IMR-90 (cell line): Measurements from ENCODE around the gene RPS27L. TPM values are rescaled to one million over a fixed set of nuclear protein-coding genes. Genes with fewer than 3 reads are reported as not detected.

Experiments
- ATAC-seq: fragments of 200-7000 bp; cut with Tn5 transposase; 2 replicates; pipeline ENCODE4 v1.9.1; 2020; ENCODE audit warnings: low read depth, mild to moderate bottlenecking, moderate library complexity
- BruUV-seq: library from RNA; stranded (reverse); fragments of 400-500 nt; replicated peaks from 2 replicates; lab custom pipeline; 2021; lab: Mats Ljungman, UMichigan
- CTCF ChIA-PET: fragments of 300-600 bp; formaldehyde crosslinking; extraction: SDS; loops from one replicate; lab custom pipeline; 2021; ENCODE audit warnings: antibody characterized with exemption; lab: Yijun Ruan, JAX
- POLR2A ChIA-PET: fragments of 300-600 bp; sonication (Branson Sonifier 250); formaldehyde crosslinking; loops from one replicate; lab custom pipeline; 2022; ENCODE audit warnings: antibody characterized with exemption; ENCODE audit not compliant: unreplicated experiment; lab: Charles Lee
- DNase-seq: peaks from one replicate; pipeline ENCODE4 v3.0.0; 2013
- H2AFZ ChIP-seq: replicated peaks from 2 replicates; pipeline ENCODE3; 2013; ENCODE audit warnings: low read length, mild to moderate bottlenecking; ENCODE audit not compliant: poor library complexity
- H2AK5ac ChIP-seq: 2 replicates; pipeline ENCODE4 v1.6.1; 2013; ENCODE audit warnings: low read depth, low read length, inconsistent platforms
- H2AK9ac ChIP-seq: replicated peaks from 2 replicates; pipeline ENCODE3; 2013; ENCODE audit warnings: mild to moderate bottlenecking, low read depth, low read length, moderate library complexity; ENCODE audit not compliant: poor library complexity
- H2BK120ac ChIP-seq: 2 replicates; pipeline ENCODE4 v1.6.1; 2013; ENCODE audit warnings: low read depth, low read length, inconsistent platforms
- H2BK15ac ChIP-seq: 3 replicates; pipeline ENCODE4 v1.6.1; 2013; ENCODE audit warnings: low read depth, low read length, inconsistent platforms
- H2BK20ac ChIP-seq: 2 replicates; pipeline ENCODE4 v1.6.1; 2013; ENCODE audit warnings: low read depth, mild to moderate bottlenecking, inconsistent platforms, low read length, moderate library complexity
- H2BK5ac ChIP-seq: 2 replicates; pipeline ENCODE4 v1.6.1; 2013; ENCODE audit warnings: mild to moderate bottlenecking, low read depth, low read length, inconsistent platforms; ENCODE audit not compliant: poor library complexity, severe bottlenecking
- H3K14ac ChIP-seq: replicated peaks from 2 replicates; pipeline ENCODE4 v1.6.1; 2013; ENCODE audit warnings: low read depth, low read length, inconsistent platforms
- H3K18ac ChIP-seq: 2 replicates; pipeline ENCODE4 v1.6.1; 2013; ENCODE audit warnings: low read depth, low read length, control low read depth
- H3K23ac ChIP-seq: 2 replicates; pipeline ENCODE4 v1.6.1; 2013; ENCODE audit warnings: low read depth, low read length, inconsistent platforms
- H3K27ac ChIP-seq: 2 replicates; pipeline ENCODE4 v1.5.1; 2013; ENCODE audit warnings: mild to moderate bottlenecking, control low read depth, low read length; ENCODE audit not compliant: insufficient read depth
- H3K27me3 ChIP-seq: 2 replicates; pipeline ENCODE4 v1.6.1; 2013; ENCODE audit warnings: low read length; ENCODE audit not compliant: control insufficient read depth, insufficient read depth
- H3K36me3 ChIP-seq: 2 replicates; pipeline ENCODE4 v1.6.1; 2013; ENCODE audit warnings: low read length, mixed read lengths; ENCODE audit not compliant: control insufficient read depth, insufficient read depth
- H3K4ac ChIP-seq: 2 replicates; pipeline ENCODE4 v1.6.1; 2013; ENCODE audit warnings: low read depth, low read length, inconsistent platforms
- H3K4me1 ChIP-seq: 2 replicates; pipeline ENCODE4 v1.6.1; 2013; ENCODE audit warnings: low read length, mixed read lengths; ENCODE audit not compliant: control insufficient read depth, insufficient read depth
- H3K4me2 ChIP-seq: 2 replicates; pipeline ENCODE4 v1.6.1; 2013; ENCODE audit warnings: low read depth, mild to moderate bottlenecking, control low read depth, low read length, moderate library complexity
- H3K4me3 ChIP-seq: 2 replicates; pipeline ENCODE4 v1.5.1; 2013; ENCODE audit warnings: low read depth, mild to moderate bottlenecking, control low read depth, low read length, moderate library complexity; ENCODE audit not compliant: insufficient read depth
- H3K56ac ChIP-seq: 2 replicates; pipeline ENCODE4 v1.6.1; 2013; ENCODE audit warnings: low read length, inconsistent platforms; ENCODE audit not compliant: insufficient read depth; ENCODE audit errors: extremely low read depth
- H3K79me1 ChIP-seq, 2 experiments: 2 replicates each; pipeline ENCODE4 v1.6.1; 2013; ENCODE audit warnings: low read length in 2 of 2, inconsistent platforms in 1 of 2, low read depth in 1 of 2
- H3K9ac ChIP-seq: 2 replicates; pipeline ENCODE4 v1.6.1; 2013; ENCODE audit warnings: low read depth, low read length, control low read depth
- H3K9me1 ChIP-seq: 2 replicates; pipeline ENCODE4 v1.6.1; 2013; ENCODE audit warnings: low read length, inconsistent platforms; ENCODE audit not compliant: insufficient read depth
- H3K9me3 ChIP-seq: 2 replicates; pipeline ENCODE4 v1.6.1; 2013; ENCODE audit warnings: low read length; ENCODE audit not compliant: control insufficient read depth, insufficient read depth
- H4K20me1 ChIP-seq: 2 replicates; pipeline ENCODE4 v1.6.1; 2013; ENCODE audit warnings: low read length, inconsistent platforms; ENCODE audit not compliant: insufficient read depth
- H4K5ac ChIP-seq: 2 replicates; pipeline ENCODE4 v1.6.1; 2013; ENCODE audit warnings: mild to moderate bottlenecking, low read depth, low read length, control low read depth
- H4K8ac ChIP-seq, 2 experiments: 2 replicates each; pipeline ENCODE4 v1.6.1; 2013; ENCODE audit warnings: low read depth in 2 of 2, low read length in 2 of 2, control low read depth in 1 of 2, inconsistent platforms in 1 of 2
- H4K91ac ChIP-seq: 2 replicates; pipeline ENCODE4 v1.6.1; 2013; ENCODE audit warnings: low read depth, low read length, inconsistent platforms; ENCODE audit not compliant: insufficient read depth
- BHLHE40 ChIP-seq: fragments of 150-350 bp; IDR thresholded peaks from 2 replicates; pipeline ENCODE4 v1.6.1; 2016; ENCODE audit warnings: mild to moderate bottlenecking, low read depth, low read length
- CEBPB ChIP-seq: IDR thresholded peaks from 2 replicates; pipeline ENCODE4 v1.6.1; 2012; ENCODE audit warnings: low read depth, low read length, improper control_type of control experiment
- CHD1 ChIP-seq: IDR thresholded peaks from 2 replicates; pipeline ENCODE4 v1.6.1; 2012; ENCODE audit warnings: low read depth, low read length, improper control_type of control experiment
- CTCF ChIP-seq: conservative IDR thresholded peaks from 2 replicates; pipeline ENCODE4 v1.5.1; 2012; ENCODE audit warnings: mild to moderate bottlenecking, low read depth, low read length, improper control_type of control experiment
- ELK1 ChIP-seq: fragments of 150-350 bp; IDR thresholded peaks from 2 replicates; pipeline ENCODE4 v1.6.1; 2016; ENCODE audit warnings: low read depth, mild to moderate bottlenecking, low read length, moderate library complexity, borderline replicate concordance
- FOS ChIP-seq: fragments of 150-350 bp; IDR thresholded peaks from 2 replicates; pipeline ENCODE4 v1.6.1; 2016; ENCODE audit warnings: low read depth, low read length
- MAFK ChIP-seq: IDR thresholded peaks from 2 replicates; pipeline ENCODE4 v1.6.1; 2012; ENCODE audit warnings: low read depth, low read length, improper control_type of control experiment
- MAZ ChIP-seq: IDR thresholded peaks from 2 replicates; pipeline ENCODE4 v1.6.1; 2012; ENCODE audit warnings: low read depth, mild to moderate bottlenecking, low read length, improper control_type of control experiment, moderate library complexity, borderline replicate concordance
- NFE2L2 ChIP-seq: fragments of 150-350 bp; IDR thresholded peaks from 2 replicates; pipeline ENCODE4 v1.6.1; 2016; ENCODE audit warnings: low read depth, mild to moderate bottlenecking, low read length
- POLR2A ChIP-seq: IDR thresholded peaks from 2 replicates; pipeline ENCODE4 v1.6.1; 2012; ENCODE audit warnings: mild to moderate bottlenecking, low read depth, low read length
- RAD21 ChIP-seq: IDR thresholded peaks from 2 replicates; pipeline ENCODE4 v1.6.1; 2012; ENCODE audit warnings: low read length, improper control_type of control experiment
- RFX5 ChIP-seq: IDR thresholded peaks from 2 replicates; pipeline ENCODE4 v1.8.0; 2012; ENCODE audit warnings: low read depth, mild to moderate bottlenecking, low read length, moderate library complexity
- SMC3 ChIP-seq: fragments of 150-350 bp; IDR thresholded peaks from 2 replicates; pipeline ENCODE4 v1.6.1; 2016; ENCODE audit warnings: low read depth, mild to moderate bottlenecking, antibody characterized with exemption, low read length, moderate library complexity
- USF2 ChIP-seq: fragments of 150-350 bp; IDR thresholded peaks from 2 replicates; pipeline ENCODE4 v1.6.1; 2017; ENCODE audit warnings: mild to moderate bottlenecking, antibody characterized with exemption, low read length, low read depth
- WGBS, 2 experiments: methylation state at CpG; one replicate each; pipeline versions ENCODE4 v1.1.5 to v1.1.7; 2013; ENCODE audit warnings: missing lambda C conversion rate in 2 of 2; ENCODE audit not compliant: insufficient read length in 1 of 2; ENCODE audit errors: extremely low coverage in 2 of 2; 5-methylcytosine and 5-hydroxymethylcytosine counted together
- dilution Hi-C: fragments of 300-500 bp; cut with HindIII; formaldehyde crosslinking; loops from one replicate; pipeline ENCODE4 v1.14.3; 2018; ENCODE audit warnings: low sequenced_read_pairs; ENCODE audit not compliant: unreplicated experiment
- in situ Hi-C: fragments of 300-500 bp; cut with MboI; formaldehyde crosslinking; loops from 3 replicates; pipeline ENCODE4 v1.14.3; 2019; ENCODE audit warnings: low sequenced_read_pairs, inconsistent platforms, mixed read lengths
- intact Hi-C: fragments of 100-400 bp; cut with micrococcal nuclease; formaldehyde crosslinking; loops from 2 replicates; pipeline ENCODE4 v1.10.0; 2022
- polyA plus RNA-seq, 3 experiments: library from polyadenylated mRNA; depleted of rRNA; stranded (reverse); fragments of >200 nt; gene quantifications; 2 replicates each; pipeline ENCODE4 v1.2.3, GENCODE V29; 2012; ENCODE audit warnings: low replicate concordance in 1 of 3
- total RNA-seq: library from RNA; depleted of rRNA; stranded (reverse); fragments of >200 nt; gene quantifications from 2 replicates; pipeline ENCODE4 v1.2.3, GENCODE V29; 2012

The RPS27L gene
- total and polyA plus RNA-seq, 2 of the 4 experiments (the other 2 are of a cell fraction), result 53.1 to 302 TPM

GRCh38 chr15:63157891-63158431, 684 bp upstream of the RPS27L start:
- H3K4me3 ChIP-seq, result peak overlapping the region; percentile 97
- no peak overlapping the region for H2BK20ac ChIP-seq
- peak; percentile 85 for DNase-seq
- H3K23ac ChIP-seq, result peak overlapping the region; percentile 92
- no peaks in the 10 kb centered on the region for H4K20me1 ChIP-seq
- CTCF ChIA-PET, result interaction anchor here (0.6 kb wide), 1 partner anchor 99 kb away, joined by 5 read pairs; no protein-coding TSS in a partner anchor
- H3K79me1 ChIP-seq, result peaks cover 5 to 29% of the 10 kb centered on the region in 2 experiments
- POLR2A ChIA-PET, result interaction anchor here (0.6 to 0.8 kb wide), 3 partner anchors 70 to 294 kb away, joined by 4 to 9 read pairs (median 4); no protein-coding TSS in a partner anchor
- 0 out of 2 replicates have a peak, but pooled peaks cover 3% of the 10 kb centered on the region for H3K9me1 ChIP-seq
- peak overlapping the region; percentile 94 for H2AFZ ChIP-seq
- H3K56ac ChIP-seq, result peak overlapping the region; percentile 91
- H3K36me3 ChIP-seq, result peaks cover 6% of the 10 kb centered on the region
- intact Hi-C loops (loop anchor here (2.0 to 5.0 kb wide), 6 partner anchors 34 to 245 kb away; partner anchors contain the start of gene APH1B), dilution Hi-C loops (no loop called here), in situ Hi-C loops (loop anchor here (25.0 kb wide), 1 partner anchor 254 kb away; no protein-coding TSS in a partner anchor)
- peak overlapping the region; percentile 95 for H3K27ac ChIP-seq
- peak overlapping the region; percentile 90 for H3K14ac ChIP-seq
- BruUV-seq, result TSS peak; percentile 83
- peak overlapping the region; percentile 100 for H2AK9ac ChIP-seq
- H3K9me3 ChIP-seq, result no peaks in the 10 kb centered on the region
- H2AK5ac ChIP-seq, result peak overlapping the region; percentile 61; the same call in 1 of the 2 replicates
- ATAC-seq, result peak; percentile 77
- peak overlapping the region; percentile 56 for H3K18ac ChIP-seq
- H2BK15ac ChIP-seq, result peak overlapping the region; percentile 53; the same call in 1 of the 3 replicates
- peak overlapping the region; percentile 75 for H4K5ac ChIP-seq
- H3K4ac ChIP-seq, result peak overlapping the region; percentile 99
- H3K4me1 ChIP-seq, result peaks cover 2% of the 10 kb centered on the region
- no CpG with 5 or more reads among the region's 18 CpGs for WGBS, 2 experiments
- H2BK120ac ChIP-seq, result peak overlapping the region; percentile 53
- H2BK5ac ChIP-seq, result peak overlapping the region; percentile 91
- no peaks in the 10 kb centered on the region for H3K27me3 ChIP-seq
- peak overlapping the region; percentile 97 for H3K9ac ChIP-seq
- peak overlapping the region; percentile 87 for H3K4me2 ChIP-seq
- peak overlapping the region; percentile 87 for H4K91ac ChIP-seq
- H4K8ac ChIP-seq, result peak overlapping the region; percentile 53 to 94; a peak in 3 of 4 replicates
- TF ChIP-seq ELK1 (no peak), CEBPB (no peak), FOS (no peak), MAFK (no peak), MAZ (0 out of 2 replicates have a peak, but pooled peaks have one; percentile 36), NFE2L2 (no peak), BHLHE40 (no peak), POLR2A (no peak), CTCF (peak; percentile 26; the same call in 1 of the 2 replicates), RFX5 (no peak), SMC3 (0 out of 2 replicates have a peak, but pooled peaks have one; percentile 9), CHD1 (no peak), USF2 (no peak), RAD21 (peak; percentile 27; the same call in 1 of the 2 replicates)
